ENCODE data around the gene OOSP2. TPM values are rescaled to one million over a fixed set of nuclear protein-coding genes. Genes with fewer than 3 reads are reported as not detected.

Gene OOSP2
- total and polyA plus RNA-seq, 2 of the 4 experiments (the other 2 are of a cell fraction), result not detected

Other genes with a start within 250 kb of the OOSP2 start
- gene MRPL16, start 229.6 kb upstream of the OOSP2 start, total RNA-seq (2012; rRNA removed), result 43.9 and 56.9 TPM in 2 replicates
- gene MRPL16, start 229.6 kb upstream of the OOSP2 start, polyA plus RNA-seq (2012; rRNA removed), result 64.5 and 71.3 TPM in 2 replicates
- not detected in 2 replicates for gene CBLIF, start 194.9 kb upstream of the OOSP2 start, total RNA-seq (2012; rRNA removed)
- gene CBLIF, start 194.9 kb upstream of the OOSP2 start, polyA plus RNA-seq (2012; rRNA removed), result not detected in 2 replicates
- not detected in 2 replicates for gene TCN1, start 173.9 kb upstream of the OOSP2 start, total RNA-seq (2012; rRNA removed)
- gene TCN1, start 173.9 kb upstream of the OOSP2 start, polyA plus RNA-seq (2012; rRNA removed), result not detected in 2 replicates
- gene OOSP3, start 161.6 kb upstream of the OOSP2 start, total RNA-seq (2012; rRNA removed), result not detected in 2 replicates
- gene OOSP3, start 161.6 kb upstream of the OOSP2 start, polyA plus RNA-seq (2012; rRNA removed), result not detected in 2 replicates
- gene OOSP1, start 102.0 kb upstream of the OOSP2 start, total RNA-seq (2012; rRNA removed), result not detected in 2 replicates
- gene OOSP1, start 102.0 kb upstream of the OOSP2 start, polyA plus RNA-seq (2012; rRNA removed), result not detected in 2 replicates
- not detected in 2 replicates for gene OOSP4A, start 76.4 kb upstream of the OOSP2 start, total RNA-seq (2012; rRNA removed)
- not detected in 2 replicates for gene OOSP4A, start 76.4 kb upstream of the OOSP2 start, polyA plus RNA-seq (2012; rRNA removed)
- gene OOSP4B, start 23.2 kb upstream of the OOSP2 start, total RNA-seq (2012; rRNA removed), result not detected in 2 replicates
- not detected in 2 replicates for gene OOSP4B, start 23.2 kb upstream of the OOSP2 start, polyA plus RNA-seq (2012; rRNA removed)
- not detected in 2 replicates for gene MS4A3, start 16.3 kb downstream of the OOSP2 start, total RNA-seq (2012; rRNA removed)
- gene MS4A3, start 16.3 kb downstream of the OOSP2 start, polyA plus RNA-seq (2012; rRNA removed), result not detected in 2 replicates
- gene MS4A2, start 48.3 kb downstream of the OOSP2 start, total RNA-seq (2012; rRNA removed), result not detected in 2 replicates
- gene MS4A2, start 48.3 kb downstream of the OOSP2 start, polyA plus RNA-seq (2012; rRNA removed), result not detected in 2 replicates
- gene MS4A6A, start 142.7 kb downstream of the OOSP2 start, total RNA-seq (2012; rRNA removed), result not detected in 2 replicates
- gene MS4A6A, start 142.7 kb downstream of the OOSP2 start, polyA plus RNA-seq (2012; rRNA removed), result not detected in 2 replicates
- not detected in 2 replicates for gene MS4A4E, start 202.7 kb downstream of the OOSP2 start, total RNA-seq (2012; rRNA removed)
- gene MS4A4E, start 202.7 kb downstream of the OOSP2 start, polyA plus RNA-seq (2012; rRNA removed), result not detected in 2 replicates
- not detected in 2 replicates for gene MS4A4A, start 240.3 kb downstream of the OOSP2 start, total RNA-seq (2012; rRNA removed)
- not detected in 2 replicates for gene MS4A4A, start 240.3 kb downstream of the OOSP2 start, polyA plus RNA-seq (2012; rRNA removed)